Prostate gland (tissue), 2 donors: Measurements from ENCODE around the gene RGMB.
"Not testable (repeated sequence)": the region's sequence is repeated elsewhere in the genome, so short reads cannot be mapped to it uniquely, and the experiment has no call there.

Source experiments
- POLR2A ChIP-seq: fragments of 450-650 bp; IDR thresholded peaks from one replicate; pipeline ENCODE4 v1.6.1; 2016; ENCODE audit warnings: antibody characterized with exemption, mild to moderate bottlenecking
- POLR2AphosphoS5 ChIP-seq: sonication (generic); formaldehyde crosslinking; IDR thresholded peaks from one replicate; pipeline ENCODE4 v1.6.1; 2017; ENCODE audit warnings: antibody characterized with exemption
- TF ChIP-seq, protein P1 (sequence below), 4 experiments: fragments of 200-600 bp in 2 of 4; fragments of 450-650 bp in 2 of 4; sonication (generic) in 2 of 4; IDR thresholded peaks; 1 replicate in 3 of 4; 2 replicates in 1 of 4; pipeline ENCODE4 v1.5.1; 2016 to 2019; ENCODE audit warnings: antibody characterized with exemption in 4 of 4, mild to moderate bottlenecking in 2 of 4, moderate library complexity in 2 of 4

DNA sequence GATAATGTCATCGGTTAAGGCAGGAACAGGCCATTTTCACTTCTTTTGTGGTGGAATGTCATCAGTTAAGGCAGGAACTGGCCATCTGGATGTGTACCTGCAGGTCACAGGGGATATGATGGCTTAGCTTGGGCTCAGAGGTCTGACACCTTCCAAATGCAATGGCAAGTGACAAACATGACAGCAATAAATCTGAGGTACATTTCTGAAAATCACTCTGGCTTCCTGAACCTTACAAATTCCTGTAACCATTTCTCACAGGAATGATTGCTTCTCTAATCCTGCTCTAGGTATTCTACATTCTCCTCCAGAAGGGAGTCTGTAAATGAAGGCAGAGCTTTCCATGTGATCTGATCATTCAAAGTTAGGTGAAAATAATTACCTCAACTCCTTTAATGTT, 20.7 kb upstream of the RGMB start:
- TF ChIP-seq, protein P1, sequence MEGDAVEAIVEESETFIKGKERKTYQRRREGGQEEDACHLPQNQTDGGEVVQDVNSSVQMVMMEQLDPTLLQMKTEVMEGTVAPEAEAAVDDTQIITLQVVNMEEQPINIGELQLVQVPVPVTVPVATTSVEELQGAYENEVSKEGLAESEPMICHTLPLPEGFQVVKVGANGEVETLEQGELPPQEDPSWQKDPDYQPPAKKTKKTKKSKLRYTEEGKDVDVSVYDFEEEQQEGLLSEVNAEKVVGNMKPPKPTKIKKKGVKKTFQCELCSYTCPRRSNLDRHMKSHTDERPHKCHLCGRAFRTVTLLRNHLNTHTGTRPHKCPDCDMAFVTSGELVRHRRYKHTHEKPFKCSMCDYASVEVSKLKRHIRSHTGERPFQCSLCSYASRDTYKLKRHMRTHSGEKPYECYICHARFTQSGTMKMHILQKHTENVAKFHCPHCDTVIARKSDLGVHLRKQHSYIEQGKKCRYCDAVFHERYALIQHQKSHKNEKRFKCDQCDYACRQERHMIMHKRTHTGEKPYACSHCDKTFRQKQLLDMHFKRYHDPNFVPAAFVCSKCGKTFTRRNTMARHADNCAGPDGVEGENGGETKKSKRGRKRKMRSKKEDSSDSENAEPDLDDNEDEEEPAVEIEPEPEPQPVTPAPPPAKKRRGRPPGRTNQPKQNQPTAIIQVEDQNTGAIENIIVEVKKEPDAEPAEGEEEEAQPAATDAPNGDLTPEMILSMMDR (IDR thresholded peaks at IDR 0.05), result not testable (repeated sequence)
- not testable (repeated sequence) for TF ChIP-seq POLR2A, POLR2AphosphoS5
